ENCODE data around the gene SLC25A51.
"Not testable (repeated sequence)": the region's sequence is repeated elsewhere in the genome, so short reads cannot be mapped to it uniquely, and the experiment has no call there.

SLC25A51 gene

GRCh38 chr9:37904445-37905130, 661 bp upstream of the SLC25A51 start:
- peak; percentile 49 for DNase-seq (ENCODE audit: low spot score)

- DNase-seq (ENCODE audit: low spot score) = peak; percentile 46
Observed at GRCh38 chr9:37902796-37903646, 906 bp downstream of the SLC25A51 start.

- no peak for DNase-seq (ENCODE audit: low spot score)
Observed at GRCh38 chr9:37902131-37902530, 1.8 kb downstream of the SLC25A51 start.

DNA sequence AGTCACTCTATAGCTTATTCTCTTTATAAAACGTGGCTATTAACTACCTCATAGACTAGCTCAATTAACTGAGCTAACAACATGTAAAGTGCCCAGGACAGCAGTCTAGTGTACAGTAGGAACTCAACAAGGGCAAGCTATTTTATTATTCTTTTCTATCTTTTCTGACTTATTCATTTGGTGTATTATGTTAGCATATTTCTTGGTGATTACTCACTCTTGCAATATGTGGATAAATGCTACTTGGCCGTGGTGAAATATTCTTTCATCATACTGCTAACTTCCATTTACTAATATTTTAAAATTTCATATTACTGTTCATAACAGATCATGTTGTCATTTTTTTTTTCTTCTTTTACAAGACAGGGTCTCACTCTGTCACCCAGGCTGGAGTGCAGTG, 4.9 kb downstream of the SLC25A51 start:
- DNase-seq (ENCODE audit: low spot score) = peak; percentile 71

GRCh38 chr9:37897665-37898064, 6.3 kb downstream of the SLC25A51 start:
- DNase-seq (ENCODE audit: low spot score) = no peak

- no peak for DNase-seq (ENCODE audit: low spot score)
Observed at GRCh38 chr9:37892063-37892462, 11.9 kb downstream of the SLC25A51 start.

DNA sequence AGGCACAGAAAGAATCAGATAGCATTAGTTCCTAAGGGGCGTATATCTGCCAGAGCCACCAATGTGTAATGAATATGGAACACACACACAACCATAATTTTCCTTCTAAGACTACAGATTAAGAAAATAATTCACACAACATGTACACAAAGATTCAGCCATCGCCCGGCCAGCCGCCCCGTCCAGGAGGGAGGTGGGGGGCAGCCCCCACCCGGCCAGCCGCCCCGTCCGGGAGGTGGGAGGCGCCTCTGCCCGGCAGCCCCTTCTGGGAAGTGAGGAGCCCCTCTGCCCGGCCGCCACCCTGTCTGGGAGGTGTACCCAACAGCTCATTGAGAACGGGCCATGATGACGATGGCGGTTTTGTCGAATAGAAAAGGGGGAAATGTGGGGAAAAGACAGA, 12.9 kb downstream of the SLC25A51 start:
- DNase-seq (ENCODE audit: low spot score) = not testable (repeated sequence)

DNA sequence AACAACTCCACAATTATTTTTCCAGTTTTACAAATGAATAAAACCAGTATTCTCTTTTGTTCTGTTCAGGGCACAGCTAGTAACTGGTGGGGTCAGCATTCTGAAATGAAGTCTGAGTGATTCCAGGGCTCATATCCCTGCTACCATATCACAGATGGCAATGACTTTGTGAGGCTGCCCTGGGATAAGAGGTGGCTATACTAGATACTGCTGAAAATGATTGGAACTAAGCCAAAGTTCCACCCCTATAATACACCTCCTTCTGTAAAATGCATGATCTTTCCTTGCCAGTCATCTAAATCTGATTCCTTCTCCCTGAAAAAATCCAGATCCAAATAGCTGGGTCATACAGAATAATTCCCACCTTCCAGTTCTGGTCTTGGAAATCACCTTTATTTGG, 14.4 kb downstream of the SLC25A51 start:
- DNase-seq (ENCODE audit: low spot score) = no peak

DNA sequence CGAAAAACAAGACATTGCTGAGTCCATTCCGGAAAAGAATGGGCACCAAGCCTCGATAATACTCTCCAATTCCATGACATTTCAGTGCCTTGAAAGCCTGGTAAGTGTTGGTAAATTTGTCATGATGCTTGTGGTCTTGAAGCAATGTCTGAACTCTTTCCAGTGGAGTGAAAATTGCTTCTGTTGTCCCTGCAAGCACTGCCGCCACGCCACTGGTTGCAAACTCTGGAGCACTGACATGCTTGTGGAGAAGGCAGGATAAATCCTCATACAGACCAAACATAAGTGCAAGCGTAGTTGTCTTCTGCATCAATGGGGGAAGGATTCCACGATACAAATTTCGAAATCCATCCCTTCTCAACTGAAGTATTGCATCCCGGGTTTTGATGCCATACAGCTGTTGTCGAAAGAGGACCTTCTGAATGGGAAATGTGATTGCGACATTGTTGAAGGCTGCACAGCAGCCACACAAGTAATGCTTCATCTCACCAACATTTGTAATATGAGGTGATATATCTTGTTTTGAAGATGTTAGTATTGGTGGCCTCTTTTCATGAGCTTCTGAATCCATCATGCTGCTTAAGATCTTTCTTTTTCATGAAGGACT, 15.8 kb downstream of the SLC25A51 start:
- not testable (repeated sequence) for DNase-seq (ENCODE audit: low spot score)

- DNase-seq (ENCODE audit: low spot score) = no peak
Observed at GRCh38 chr9:37880916-37881479, 22.9 kb downstream of the SLC25A51 start.

GRCh38 chr9:37876376-37876775, 27.6 kb downstream of the SLC25A51 start:
- no peak for DNase-seq (ENCODE audit: low spot score)

- no peak for DNase-seq (ENCODE audit: low spot score)
Observed at GRCh38 chr9:37873955-37874354, 30.0 kb downstream of the SLC25A51 start.

DNA sequence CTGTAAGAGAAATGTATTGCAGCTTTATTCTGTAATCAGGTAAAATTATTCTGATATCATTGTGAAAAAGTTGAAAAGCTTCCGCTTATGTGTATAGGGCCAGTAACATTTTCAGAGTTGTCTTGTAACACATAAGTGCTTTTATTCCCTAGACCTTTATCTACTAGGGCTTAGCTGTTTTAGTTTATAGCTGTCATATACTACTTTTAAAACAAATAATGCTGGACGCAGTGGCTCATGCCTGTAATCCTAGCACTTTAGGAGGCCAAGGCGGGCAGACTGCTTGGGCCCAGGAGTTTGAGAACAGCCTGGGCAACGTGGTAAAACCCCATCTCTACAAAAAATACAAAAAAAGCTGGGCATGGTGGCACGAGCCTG, 33.1 kb downstream of the SLC25A51 start:
- no peak for DNase-seq (ENCODE audit: low spot score)

GRCh38 chr9:37870081-37870798, 33.7 kb downstream of the SLC25A51 start:
- DNase-seq (ENCODE audit: low spot score) = no peak

DNA sequence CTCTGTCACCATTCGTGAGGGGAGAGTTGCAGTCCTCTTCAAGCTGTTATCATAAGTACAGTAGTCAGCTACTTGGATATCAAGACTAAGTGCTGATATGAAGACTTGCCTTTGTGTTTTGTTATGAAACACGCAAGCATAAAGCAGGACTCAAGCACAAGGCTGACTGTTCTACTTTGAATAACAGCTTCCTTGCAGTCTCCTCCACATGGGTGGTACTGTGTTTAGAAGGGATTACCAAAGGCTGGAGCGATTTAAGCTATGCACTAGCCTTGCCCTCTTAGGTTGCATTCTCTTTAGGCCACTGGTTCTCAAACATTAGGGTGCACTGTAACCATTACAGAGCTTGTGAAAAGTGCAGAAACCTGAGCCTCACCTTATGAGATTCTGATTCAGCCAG, 41.4 kb downstream of the SLC25A51 start:
- DNase-seq (ENCODE audit: low spot score) = no peak

DNA sequence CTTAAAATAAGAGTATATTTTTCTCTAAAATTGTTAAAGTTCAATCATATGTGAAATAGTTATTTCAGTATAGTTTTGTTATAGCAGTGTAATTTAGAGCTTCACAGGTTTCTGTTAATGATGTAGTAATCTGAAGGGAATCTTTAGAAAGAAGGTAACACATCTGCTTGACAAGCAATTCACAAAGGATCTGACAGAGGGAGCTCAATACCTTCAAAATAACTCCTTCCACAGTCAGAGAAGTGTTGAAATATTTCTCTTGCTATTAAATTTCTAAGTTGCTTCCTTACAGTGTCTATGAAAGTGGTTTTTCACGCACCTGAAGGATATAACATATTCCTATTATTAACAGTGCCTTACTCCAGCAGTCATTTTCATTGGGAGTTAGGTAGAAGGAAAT, 44.9 kb downstream of the SLC25A51 start:
- peak; percentile 26 for DNase-seq (ENCODE audit: low spot score)

GRCh38 chr9:37856551-37856950, 47.4 kb downstream of the SLC25A51 start:
- no peak for DNase-seq (ENCODE audit: low spot score)

DNA sequence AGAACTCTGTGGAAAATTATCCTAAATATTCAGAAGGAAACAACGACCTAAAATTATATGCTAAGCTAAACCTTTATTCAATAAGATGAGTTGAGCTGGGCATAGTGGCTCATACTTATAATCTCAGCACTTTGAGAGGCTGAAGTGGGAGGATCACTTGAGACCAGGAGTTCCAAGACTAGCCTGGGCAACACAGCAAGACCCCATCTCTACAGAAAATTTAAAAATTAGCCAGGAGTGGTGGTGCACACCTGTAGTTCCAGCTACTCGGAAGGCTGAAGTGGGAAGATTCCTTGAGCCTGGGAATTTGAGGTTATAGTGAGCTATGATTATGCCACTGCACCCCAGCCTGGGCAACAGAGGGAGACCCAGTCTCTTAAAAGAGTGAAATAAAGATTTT, 51.7 kb downstream of the SLC25A51 start:
- DNase-seq (ENCODE audit: low spot score) = no peak

GRCh38 chr9:37840560-37841194, 63.2 kb downstream of the SLC25A51 start:
- peak; percentile 38 for DNase-seq (ENCODE audit: low spot score)

DNA sequence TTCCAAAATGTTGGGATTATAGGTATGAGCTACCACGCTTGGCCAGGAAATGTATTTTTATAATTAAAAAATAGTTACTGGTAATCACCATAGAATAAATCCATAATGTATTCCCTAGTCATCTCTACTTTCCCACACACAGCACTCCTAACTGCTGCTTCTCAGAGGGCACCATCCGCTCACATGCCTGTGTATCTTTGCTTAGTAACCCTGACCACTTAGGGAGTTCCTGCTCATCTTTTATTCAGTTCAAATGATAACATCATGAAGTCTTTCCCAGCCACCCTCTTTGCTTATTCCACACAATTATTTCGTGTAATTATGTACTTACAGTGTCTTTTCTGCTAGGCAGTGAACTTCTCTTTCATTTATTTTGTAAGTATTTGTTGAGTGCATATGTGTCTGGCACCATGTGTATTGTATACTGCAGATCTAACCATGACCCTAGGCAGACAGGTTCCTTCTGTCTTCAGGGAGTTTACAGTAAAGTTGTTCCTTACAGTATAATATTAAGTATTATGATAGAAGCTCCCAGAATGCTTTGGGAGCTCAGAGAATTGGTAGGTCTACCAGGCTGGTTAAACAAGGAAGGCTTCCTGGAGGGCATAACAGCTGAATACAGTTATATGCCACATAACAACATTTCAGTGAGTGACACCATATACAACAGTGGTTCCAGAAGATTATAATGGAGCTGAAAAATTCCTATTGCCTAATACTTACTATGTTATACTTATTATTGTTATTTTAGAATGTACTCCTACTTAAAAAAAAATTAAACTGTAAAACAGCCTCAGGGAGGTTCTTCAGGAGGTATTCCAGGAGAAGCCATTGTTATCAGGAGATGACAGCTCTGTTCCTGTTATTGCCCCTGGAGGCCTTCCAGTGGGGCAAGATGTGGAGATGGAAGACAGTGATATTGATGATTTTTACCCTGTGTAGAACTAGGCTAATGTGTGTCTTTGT, 64.1 kb downstream of the SLC25A51 start:
- DNase-seq (ENCODE audit: low spot score) = no peak
